Midbrain (tissue), 1 donor: ENCODE results near the gene SLC39A13.

Source experiments
- DNase-seq: peaks from one replicate; lab custom pipeline; 2025; lab: John Stamatoyannopoulos, UW

Gene SLC39A13

GRCh38 chr11:47384498-47384897 lies 23.9 kb upstream of the SLC39A13 start:
- no peak for DNase-seq

- no peak for DNase-seq
Measured at GRCh38 chr11:47387944-47388696, 20.3 kb upstream of the SLC39A13 start.

GRCh38 chr11:47388697-47389576 lies 19.5 kb upstream of the SLC39A13 start:
- DNase-seq = no peak

- DNase-seq = no peak
Measured at GRCh38 chr11:47389577-47390421, 18.6 kb upstream of the SLC39A13 start.

- no peak for DNase-seq
Measured at GRCh38 chr11:47390422-47390760, 18.0 kb upstream of the SLC39A13 start.

- DNase-seq = no peak
Measured at GRCh38 chr11:47391077-47391583, 17.3 kb upstream of the SLC39A13 start.

- DNase-seq = no peak
Measured at GRCh38 chr11:47391711-47392432, 16.5 kb upstream of the SLC39A13 start.

- DNase-seq = peak; percentile 9
Measured at GRCh38 chr11:47392546-47393162, 15.7 kb upstream of the SLC39A13 start.

GRCh38 chr11:47393163-47394049 lies 15.0 kb upstream of the SLC39A13 start:
- DNase-seq = no peak

GRCh38 chr11:47394050-47394321 lies 14.4 kb upstream of the SLC39A13 start:
- DNase-seq = no peak

GRCh38 chr11:47394322-47395222 lies 13.8 kb upstream of the SLC39A13 start:
- no peak for DNase-seq

GRCh38 chr11:47395223-47396048 lies 13.0 kb upstream of the SLC39A13 start:
- peak; percentile 18 for DNase-seq

- DNase-seq = no peak
Measured at GRCh38 chr11:47396049-47396320, 12.4 kb upstream of the SLC39A13 start.

GRCh38 chr11:47398011-47398410 lies 10.4 kb upstream of the SLC39A13 start:
- no peak for DNase-seq

GRCh38 chr11:47398551-47398950 lies 9.8 kb upstream of the SLC39A13 start:
- DNase-seq = no peak

- DNase-seq = no peak
Measured at GRCh38 chr11:47399860-47400767, 8.3 kb upstream of the SLC39A13 start.

- no peak for DNase-seq
Measured at GRCh38 chr11:47400768-47401279, 7.6 kb upstream of the SLC39A13 start.
